ENCODE data around the gene NSMCE1. TPM values are rescaled to one million over a fixed set of nuclear protein-coding genes. Genes with fewer than 3 reads are reported as not detected.

The NSMCE1 gene
- total and polyA plus RNA-seq, 2 of the 4 experiments (the other 2 are of a cell fraction), result 47.5 to 120 TPM

DNA sequence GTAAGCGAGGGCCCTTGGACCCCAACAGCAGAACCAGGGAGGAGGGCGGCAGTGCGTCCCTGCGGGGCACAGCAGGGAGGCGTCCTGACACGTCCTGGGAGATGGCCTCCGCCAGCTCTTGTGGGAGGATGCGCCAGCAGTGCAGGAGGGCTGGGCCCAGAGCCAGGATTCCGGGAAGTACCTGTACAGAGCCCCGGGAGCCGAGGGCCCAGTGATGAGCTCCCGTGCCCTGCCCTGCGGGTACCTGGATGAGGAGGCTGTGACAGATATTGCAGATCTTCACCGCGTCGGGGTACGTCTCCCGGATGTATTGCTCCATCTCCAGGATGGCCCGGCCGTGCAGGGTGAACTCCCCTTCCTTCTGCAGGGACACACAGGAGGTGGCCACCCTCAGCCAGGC, 42.1 kb downstream of the NSMCE1 start:
- Histone ChIP-seq H2AFZ (replicated peaks; ENCODE audit: low read length, poor library complexity) (no peak overlapping the region), H3K56ac (ENCODE audit: extremely low read depth, insufficient read depth, low read length) (no peak overlapping the region), H4K20me1 (ENCODE audit: insufficient read depth, low read length) (no peaks in the 10 kb centered on the region; the same call in 1 of the 2 replicates), H3K9me3 (ENCODE audit: control insufficient read depth, insufficient read depth, low read length) (no peaks in the 10 kb centered on the region), H3K4me1 (ENCODE audit: control insufficient read depth, insufficient read depth, low read length) (peaks cover 22% of the 10 kb centered on the region), H3K79me1 (ENCODE audit: low read depth in 1 of 2, low read length in 2 of 2) (peaks cover 0 to 18% of the 10 kb centered on the region in 2 experiments; a peak in 2 of 4 replicates), H2BK15ac (ENCODE audit: low read depth, low read length) (no peak overlapping the region), H2BK120ac (ENCODE audit: low read depth, low read length) (no peak overlapping the region), H3K4me3 (ENCODE audit: insufficient read depth, low read depth, low read length) (no peak overlapping the region), H3K9ac (ENCODE audit: low read depth, low read length) (no peak overlapping the region), H3K36me3 (ENCODE audit: control insufficient read depth, insufficient read depth, low read length) (peaks cover 39% of the 10 kb centered on the region), H3K4me2 (ENCODE audit: low read depth, low read length) (no peak overlapping the region), H4K91ac (ENCODE audit: insufficient read depth, low read depth, low read length) (no peak overlapping the region), H3K23ac (ENCODE audit: low read depth, low read length) (no peak overlapping the region), H2BK20ac (ENCODE audit: low read depth, low read length) (no peak overlapping the region), H4K5ac (ENCODE audit: low read depth, low read length) (no peak overlapping the region), H3K27me3 (ENCODE audit: control insufficient read depth, insufficient read depth, low read length) (no peaks in the 10 kb centered on the region), H3K18ac (ENCODE audit: low read depth, low read length) (no peak overlapping the region), H2AK5ac (ENCODE audit: low read depth, low read length) (no peak overlapping the region), H3K14ac (replicated peaks; ENCODE audit: low read depth, low read length) (no peak overlapping the region), H4K8ac (ENCODE audit: low read depth in 2 of 2, low read length in 2 of 2) (no peak overlapping the region), H3K9me1 (ENCODE audit: insufficient read depth, low read length) (peaks cover 20% of the 10 kb centered on the region), H3K4ac (ENCODE audit: low read depth, low read length) (no peak overlapping the region), H2BK5ac (ENCODE audit: low read depth, low read length, poor library complexity, severe bottlenecking) (no peak overlapping the region), H3K27ac (ENCODE audit: insufficient read depth, low read length) (no peak overlapping the region), H2AK9ac (replicated peaks; ENCODE audit: low read depth, low read length, poor library complexity) (no peak overlapping the region)
- DNase-seq, result no peak
- BruUV-seq (replicated peaks), result no TSS peak
- CTCF ChIA-PET, result no interaction called here
- dilution Hi-C loops (cut with HindIII; ENCODE audit: low sequenced_read_pairs, unreplicated experiment), result no loop called here
- POLR2A ChIA-PET (ENCODE audit: unreplicated experiment), result no interaction called here
- intact Hi-C loops (cut with micrococcal nuclease), result no loop called here
- in situ Hi-C loops (cut with MboI; ENCODE audit: low sequenced_read_pairs), result no loop called here
- TF ChIP-seq RAD21 (IDR thresholded peaks at IDR 0.05; ENCODE audit: low read length) (no peak), MAFK (IDR thresholded peaks at IDR 0.05; ENCODE audit: low read depth, low read length) (no peak), RCOR1 (IDR thresholded peaks at IDR 0.05; ENCODE audit: insufficient replicate concordance, low read length) (no peak), SMC3 (IDR thresholded peaks at IDR 0.05; ENCODE audit: low read depth, low read length) (no peak), NFE2L2 (IDR thresholded peaks at IDR 0.05; ENCODE audit: low read depth, low read length) (no peak)
- TF ChIP-seq, protein P1, sequence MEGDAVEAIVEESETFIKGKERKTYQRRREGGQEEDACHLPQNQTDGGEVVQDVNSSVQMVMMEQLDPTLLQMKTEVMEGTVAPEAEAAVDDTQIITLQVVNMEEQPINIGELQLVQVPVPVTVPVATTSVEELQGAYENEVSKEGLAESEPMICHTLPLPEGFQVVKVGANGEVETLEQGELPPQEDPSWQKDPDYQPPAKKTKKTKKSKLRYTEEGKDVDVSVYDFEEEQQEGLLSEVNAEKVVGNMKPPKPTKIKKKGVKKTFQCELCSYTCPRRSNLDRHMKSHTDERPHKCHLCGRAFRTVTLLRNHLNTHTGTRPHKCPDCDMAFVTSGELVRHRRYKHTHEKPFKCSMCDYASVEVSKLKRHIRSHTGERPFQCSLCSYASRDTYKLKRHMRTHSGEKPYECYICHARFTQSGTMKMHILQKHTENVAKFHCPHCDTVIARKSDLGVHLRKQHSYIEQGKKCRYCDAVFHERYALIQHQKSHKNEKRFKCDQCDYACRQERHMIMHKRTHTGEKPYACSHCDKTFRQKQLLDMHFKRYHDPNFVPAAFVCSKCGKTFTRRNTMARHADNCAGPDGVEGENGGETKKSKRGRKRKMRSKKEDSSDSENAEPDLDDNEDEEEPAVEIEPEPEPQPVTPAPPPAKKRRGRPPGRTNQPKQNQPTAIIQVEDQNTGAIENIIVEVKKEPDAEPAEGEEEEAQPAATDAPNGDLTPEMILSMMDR (conservative IDR thresholded peaks at IDR 0.05; ENCODE audit: low read depth, low read length), result no peak
- WGBS, 2 experiments (ENCODE audit: extremely low coverage in 2 of 2, insufficient read length in 1 of 2), result 95% methylated on average over 4 of the region's 20 CpGs; no CpG with 5 or more reads in 1 of the 2 experiments
- ATAC-seq (ENCODE audit: low read depth), result no peak
